EH (cell line): ENCODE results near the gene TSPAN11.
A peak's percentile ranks its signal among the peaks of the same experiment; 100 is the strongest.
"Not testable (repeated sequence)": the region's sequence is repeated elsewhere in the genome, so short reads cannot be mapped to it uniquely, and the experiment has no call there.

Experiments
- DNase-seq: peaks from one replicate; pipeline ENCODE4 v3.0.0-alpha.2; 2015; ENCODE audit warnings: low read depth

The TSPAN11 gene

GRCh38 chr12:30926243-30927221, at the start of gene TSPAN11:
Gene TSPAN11, plus strand, starts transcription at chr12:30926748. Its CDS starts 27,244 bp downstream, at chr12:30953992.
- DNase-seq: peak; percentile 37

- DNase-seq: no peak
Observed at GRCh38 chr12:30877105-30877875, 49.3 kb upstream of the TSPAN11 start.

- DNase-seq: no peak
Observed at GRCh38 chr12:30878024-30878423, 48.5 kb upstream of the TSPAN11 start.

- DNase-seq: no peak
Observed at GRCh38 chr12:30880061-30880460, 46.5 kb upstream of the TSPAN11 start.

GRCh38 chr12:30880813-30881212, 45.7 kb upstream of the TSPAN11 start:
- DNase-seq: no peak

- DNase-seq: peak; percentile 7
Observed at GRCh38 chr12:30882706-30883105, 43.8 kb upstream of the TSPAN11 start.

- no peak for DNase-seq
Observed at GRCh38 chr12:30884799-30885198, 41.7 kb upstream of the TSPAN11 start.

GRCh38 chr12:30885321-30885720, 41.2 kb upstream of the TSPAN11 start:
- no peak for DNase-seq

- DNase-seq: no peak
Observed at GRCh38 chr12:30887226-30887625, 39.3 kb upstream of the TSPAN11 start.

- DNase-seq: no peak
Observed at GRCh38 chr12:30888241-30888640, 38.3 kb upstream of the TSPAN11 start.

- not testable (repeated sequence) for DNase-seq
Observed at GRCh38 chr12:30894531-30894930, 32.0 kb upstream of the TSPAN11 start.

GRCh38 chr12:30896461-30896860, 30.1 kb upstream of the TSPAN11 start:
- DNase-seq: peak; percentile 24

- DNase-seq: no peak
Observed at GRCh38 chr12:30898846-30899245, 27.7 kb upstream of the TSPAN11 start.

- no peak for DNase-seq
Observed at GRCh38 chr12:30900351-30900750, 26.2 kb upstream of the TSPAN11 start.

GRCh38 chr12:30902001-30902400, 24.5 kb upstream of the TSPAN11 start:
- peak; percentile 40 for DNase-seq

- no peak for DNase-seq
Observed at GRCh38 chr12:30902596-30902995, 24.0 kb upstream of the TSPAN11 start.

- DNase-seq: no peak
Observed at GRCh38 chr12:30905463-30906009, 21.0 kb upstream of the TSPAN11 start.

- no peak for DNase-seq
Observed at GRCh38 chr12:30908076-30908721, 18.3 kb upstream of the TSPAN11 start.

- DNase-seq: peak; percentile 82
Observed at GRCh38 chr12:30908722-30909348, 17.7 kb upstream of the TSPAN11 start.

GRCh38 chr12:30909349-30910037, 17.1 kb upstream of the TSPAN11 start:
- DNase-seq: no peak

- DNase-seq: no peak
Observed at GRCh38 chr12:30910038-30910350, 16.6 kb upstream of the TSPAN11 start.
